Keratinocyte (primary cell): ENCODE measurements around the gene METTL8. TPM values are rescaled to one million over a fixed set of nuclear protein-coding genes. Genes with fewer than 3 reads are reported as not detected.

Experiments used
- DNase-seq: peaks from one replicate; pipeline ENCODE4 v3.0.0-alpha.2; 2011; ENCODE audit warnings: low read depth, missing footprints, low spot score
- FAIRE-seq: peaks from 2 replicates; lab custom pipeline; 2011; peaks lifted over from hg19 to GRCh38; lab: Jason Lieb, UNC
- H2AFZ ChIP-seq: 2 replicates; pipeline ENCODE4 v1.6.0; 2012; ENCODE audit warnings: low read length, control low read depth, inconsistent platforms; ENCODE audit not compliant: control insufficient read depth
- H3K27ac ChIP-seq: 2 replicates; pipeline ENCODE4 v1.5.1; 2011; ENCODE audit warnings: low read length; ENCODE audit not compliant: control insufficient read depth, insufficient read depth
- H3K27me3 ChIP-seq: 3 replicates; pipeline ENCODE4 v1.6.0; 2011; ENCODE audit warnings: low read length; ENCODE audit not compliant: control insufficient read depth, insufficient read depth; ENCODE audit errors: extremely low read depth
- H3K36me3 ChIP-seq, 2 experiments: 2 replicates in 1 of 2; 3 replicates in 1 of 2; pipeline ENCODE4 v1.5.1; 2011; ENCODE audit warnings: low read length in 2 of 2, mild to moderate bottlenecking in 1 of 2; ENCODE audit not compliant: control insufficient read depth in 2 of 2, insufficient read depth in 2 of 2; ENCODE audit errors: extremely low read depth in 1 of 2
- H3K4me1 ChIP-seq: 3 replicates; pipeline ENCODE4 v1.5.1; 2011; ENCODE audit warnings: low read length; ENCODE audit not compliant: control insufficient read depth, insufficient read depth; ENCODE audit errors: extremely low read depth
- H3K4me2 ChIP-seq: 3 replicates; pipeline ENCODE4 v1.6.0; 2011; ENCODE audit warnings: low read depth, low read length; ENCODE audit not compliant: control insufficient read depth, insufficient read depth; ENCODE audit errors: extremely low read depth
- H3K4me3 ChIP-seq, 3 experiments: fragments of 200-600 bp in 1 of 3; sonication (generic) in 1 of 3; 2 replicates in 2 of 3; 3 replicates in 1 of 3; pipeline ENCODE4 v1.5.1; 2011 to 2016; ENCODE audit warnings: low read length in 3 of 3, mild to moderate bottlenecking in 3 of 3, control low read depth in 2 of 3, inconsistent platforms in 1 of 3, low read depth in 1 of 3, mixed read lengths in 1 of 3, mixed run types in 1 of 3, moderate library complexity in 1 of 3; ENCODE audit not compliant: control insufficient read depth in 2 of 3, insufficient read depth in 2 of 3; ENCODE audit errors: extremely low read depth in 1 of 3
- H3K79me2 ChIP-seq: 2 replicates; pipeline ENCODE4 v1.6.0; 2012; ENCODE audit warnings: low read length; ENCODE audit not compliant: control insufficient read depth, insufficient read depth
- H3K9ac ChIP-seq: 3 replicates; pipeline ENCODE4 v1.6.0; 2011; ENCODE audit warnings: low read length; ENCODE audit not compliant: control insufficient read depth, insufficient read depth; ENCODE audit errors: extremely low read depth
- H3K9me1 ChIP-seq: 3 replicates; pipeline ENCODE4 v1.6.0; 2011; ENCODE audit warnings: low read length; ENCODE audit not compliant: control insufficient read depth, insufficient read depth; ENCODE audit errors: extremely low read depth
- H3K9me3 ChIP-seq: 2 replicates; pipeline ENCODE4 v1.5.1; 2012; ENCODE audit warnings: low read depth, low read length; ENCODE audit not compliant: control insufficient read depth
- H4K20me1 ChIP-seq: 3 replicates; pipeline ENCODE4 v1.6.0; 2011; ENCODE audit warnings: low read length; ENCODE audit not compliant: control insufficient read depth, insufficient read depth; ENCODE audit errors: extremely low read depth
- CTCF ChIP-seq, 3 experiments: IDR thresholded peaks in 1 of 3; conservative IDR thresholded peaks in 1 of 3; optimal IDR thresholded peaks in 1 of 3; 2 replicates in 2 of 3; 3 replicates in 1 of 3; pipeline versions ENCODE3 to v1.5.1; 2011; ENCODE audit warnings: low read length in 3 of 3, mild to moderate bottlenecking in 3 of 3, moderate library complexity in 2 of 3, control low read depth in 1 of 3, inconsistent platforms in 1 of 3; ENCODE audit not compliant: insufficient read depth in 2 of 3; ENCODE audit errors: extremely low read depth in 1 of 3
- EZH2 ChIP-seq: IDR thresholded peaks from one replicate; pipeline ENCODE4 v1.6.1; 2012; ENCODE audit warnings: inconsistent platforms, mild to moderate bottlenecking, low read length, moderate library complexity
- dilution Hi-C: fragments of 300-500 bp; cut with MboI; formaldehyde crosslinking; loops from one replicate; pipeline ENCODE4 v1.7.0; 2020; ENCODE audit warnings: low sequenced_read_pairs; ENCODE audit not compliant: extremely low pct_ligation_motif_present
- polyA plus RNA-seq, 5 experiments: library from polyadenylated mRNA; depleted of rRNA in 3 of 5; stranded (reverse) in 3 of 5; stranded (forward) in 1 of 5; unstranded in 1 of 5; fragments of >200 nt; gene quantifications; 1 replicate in 1 of 5; 2 replicates in 3 of 5; 3 replicates in 1 of 5; pipeline versions ENCODE4 v1.2.1 to v1.2.3, GENCODE V29; 2011 to 2012; ENCODE audit warnings: missing spikeins in 2 of 5, low read depth in 1 of 5, low replicate concordance in 1 of 5

Gene METTL8
- polyA plus RNA-seq, 1 donor (not counting 4 experiments of a cell fraction or from before 2014, with no cell fraction given) = 81.2 TPM

GRCh38 chr2:171451074-171451473, 17.3 kb upstream of the METTL8 start:
- H3K36me3 ChIP-seq = peaks cover under 1 to 6% of the 10 kb centered on the region in 2 experiments
- H3K9ac ChIP-seq = no peak overlapping the region
- H3K4me2 ChIP-seq = no peak overlapping the region
- no peaks in the 10 kb centered on the region for H3K79me2 ChIP-seq
- no peaks in the 10 kb centered on the region for H4K20me1 ChIP-seq
- H3K4me3 ChIP-seq = no peak overlapping the region
- TF ChIP-seq CTCF (optimal IDR thresholded peaks at IDR 0.05 in 1 of 3, IDR thresholded peaks at IDR 0.05 in 1 of 3, conservative IDR thresholded peaks at IDR 0.05 in 1 of 3; ENCODE audit: extremely low read depth in 1 of 3, insufficient read depth in 2 of 3, low read length in 3 of 3) = no peak
- TF ChIP-seq EZH2 = no peak
- H2AFZ ChIP-seq = no peak overlapping the region
- H3K4me1 ChIP-seq = no peaks in the 10 kb centered on the region
- dilution Hi-C loops = no loop called here
- no peak overlapping the region for H3K27ac ChIP-seq
- DNase-seq (no peak), FAIRE-seq (no peak)
- no peaks in the 10 kb centered on the region for H3K9me3 ChIP-seq
- no peaks in the 10 kb centered on the region for H3K9me1 ChIP-seq
- H3K27me3 ChIP-seq = no peaks in the 10 kb centered on the region

GRCh38 chr2:171447675-171448074, 13.9 kb upstream of the METTL8 start:
- TF ChIP-seq EZH2 (no peak), CTCF (optimal IDR thresholded peaks at IDR 0.05 in 1 of 3, IDR thresholded peaks at IDR 0.05 in 1 of 3, conservative IDR thresholded peaks at IDR 0.05 in 1 of 3; ENCODE audit: extremely low read depth in 1 of 3, insufficient read depth in 2 of 3, low read length in 3 of 3) (no peak)
- Histone ChIP-seq H3K36me3 (peaks cover 6 to 12% of the 10 kb centered on the region in 2 experiments), H3K27me3 (no peaks in the 10 kb centered on the region), H3K9ac (no peak overlapping the region), H3K9me3 (no peaks in the 10 kb centered on the region), H3K27ac (no peak overlapping the region), H2AFZ (no peak overlapping the region), H3K4me3 (no peak overlapping the region), H3K4me1 (no peaks in the 10 kb centered on the region), H3K4me2 (no peak overlapping the region), H3K79me2 (no peaks in the 10 kb centered on the region), H4K20me1 (no peaks in the 10 kb centered on the region), H3K9me1 (no peaks in the 10 kb centered on the region)
- FAIRE-seq (no peak), DNase-seq (no peak)
- dilution Hi-C loops = no loop called here
